HepG2 (cell line): Measurements from ENCODE around the gene TEAD3. TPM values are rescaled to one million over a fixed set of nuclear protein-coding genes. Genes with fewer than 3 reads are reported as not detected.
A peak's percentile ranks its signal among the peaks of the same experiment; 100 is the strongest.

ENCODE experiments used
- ATAC-seq: fragments of 200-7000 bp; cut with Tn5 transposase; 3 replicates; pipeline ENCODE4 v1.9.1; 2020; ENCODE audit warnings: mild to moderate bottlenecking, moderate library complexity
- BruUV-seq: library from RNA; stranded (reverse); fragments of 400-500 nt; replicated peaks from 2 replicates; lab custom pipeline; 2021; lab: Mats Ljungman, UMichigan
- CTCF ChIA-PET: fragments of 300-600 bp; formaldehyde crosslinking; extraction: SDS; loops from one replicate; lab custom pipeline; 2021; ENCODE audit warnings: low total read pairs, inconsistent platforms, low intra/inter-chr PET ratio; lab: Yijun Ruan, JAX
- POLR2A ChIA-PET: fragments of 350-600 bp; sonication (Branson Sonifier 250); formaldehyde crosslinking; loops from one replicate; lab custom pipeline; 2020; ENCODE audit warnings: antibody characterized with exemption, inconsistent platforms; lab: Yijun Ruan, JAX
- DNase-seq: peaks from one replicate; pipeline ENCODE4 v3.0.0-alpha.2; 2015; ENCODE audit warnings: low spot score
- FAIRE-seq: peaks from 3 replicates; lab custom pipeline; 2011; peaks lifted over from hg19 to GRCh38; lab: Jason Lieb, UNC
- H2AFZ ChIP-seq: one replicate; pipeline ENCODE4 v1.6.1; 2011; ENCODE audit warnings: low read length, inconsistent platforms
- H3K27ac ChIP-seq: fragments of 300-600 bp; 3 replicates; pipeline ENCODE4 v1.8.0; 2011; ENCODE audit warnings: mixed run types, mild to moderate bottlenecking, mixed read lengths, low read length, inconsistent platforms; ENCODE audit not compliant: insufficient read depth; ENCODE audit errors: extremely low read length
- H3K27me3 ChIP-seq, 2 experiments: fragments of 200-600 bp in 1 of 2; 2 replicates in 1 of 2; 3 replicates in 1 of 2; pipeline versions ENCODE4 v1.6.0 to v1.8.0; 2011; ENCODE audit warnings: low read length in 2 of 2, mild to moderate bottlenecking in 2 of 2, moderate library complexity in 2 of 2, inconsistent platforms in 1 of 2; ENCODE audit not compliant: insufficient read depth in 2 of 2, control insufficient read depth in 1 of 2
- H3K36me3 ChIP-seq, 2 experiments: fragments of 200-600 bp in 1 of 2; replicated peaks in 1 of 2; 2 replicates in 1 of 2; 3 replicates in 1 of 2; pipeline versions ENCODE4 v1.5.1 to v1.8.0; 2011; ENCODE audit warnings: low read length in 2 of 2, inconsistent platforms in 1 of 2; ENCODE audit not compliant: insufficient read depth in 2 of 2, control insufficient read depth in 1 of 2
- H3K4me1 ChIP-seq: 2 replicates; pipeline ENCODE4 v1.5.1; 2012; ENCODE audit warnings: low read length, inconsistent platforms; ENCODE audit not compliant: insufficient read depth
- H3K4me2 ChIP-seq: 2 replicates; pipeline ENCODE4 v1.6.0; 2011; ENCODE audit warnings: low read depth, low read length, inconsistent platforms
- H3K4me3 ChIP-seq, 3 experiments: fragments of 200-600 bp in 1 of 3; sonication (generic), shearing (Covaris generic) in 1 of 3; replicated peaks in 1 of 3; 2 replicates each; pipeline ENCODE4 v1.5.1; 2011 to 2016; ENCODE audit warnings: low read length in 3 of 3, inconsistent platforms in 2 of 3, low read depth in 2 of 3, mild to moderate bottlenecking in 2 of 3, control low read depth in 1 of 3, mixed read lengths in 1 of 3; ENCODE audit not compliant: insufficient read depth in 1 of 3
- H3K79me2 ChIP-seq: one replicate; pipeline ENCODE4 v1.6.1; 2011; ENCODE audit warnings: low read length, inconsistent platforms; ENCODE audit not compliant: insufficient read depth
- H3K9ac ChIP-seq: 2 replicates; pipeline ENCODE4 v1.6.0; 2011; ENCODE audit warnings: mild to moderate bottlenecking, low read depth, low read length, inconsistent platforms; ENCODE audit not compliant: insufficient read depth
- H3K9me3 ChIP-seq: 2 replicates; pipeline ENCODE4 v1.5.1; 2012; ENCODE audit warnings: mild to moderate bottlenecking, low read length
- H4K20me1 ChIP-seq: 2 replicates; pipeline ENCODE4 v1.6.0; 2011; ENCODE audit warnings: inconsistent platforms, mild to moderate bottlenecking, low read length, moderate library complexity; ENCODE audit not compliant: insufficient read depth
- AGO2 ChIP-seq: fragments of 200-400 bp; formaldehyde crosslinking; optimal IDR thresholded peaks from 2 replicates; pipeline ENCODE3; 2017; ENCODE audit warnings: mild to moderate bottlenecking, low read depth, low read length, moderate library complexity
- ISX ChIP-seq: sonication (generic); formaldehyde crosslinking; conservative IDR thresholded peaks from 2 replicates; pipeline ENCODE4 v1.5.0; 2020; ENCODE audit warnings: missing genetic modification reagents
- JDP2 ChIP-seq: sonication (generic); formaldehyde crosslinking; IDR thresholded peaks from 2 replicates; pipeline ENCODE4 v1.8.1; 2022; ENCODE audit warnings: missing genetic modification reagents, borderline replicate concordance
- NKX3-1 ChIP-seq: sonication (generic); formaldehyde crosslinking; IDR thresholded peaks from 2 replicates; pipeline ENCODE4 v1.5.0; 2020; ENCODE audit warnings: missing genetic modification reagents
- RARG ChIP-seq: sonication (generic); formaldehyde crosslinking; IDR thresholded peaks from 2 replicates; pipeline ENCODE4 v1.4.0; 2020; ENCODE audit warnings: low read depth, mild to moderate bottlenecking, missing genetic modification reagents
- TEAD2 ChIP-seq: sonication (generic); formaldehyde crosslinking; IDR thresholded peaks from 2 replicates; pipeline ENCODE4 v1.9.0; 2021; ENCODE audit warnings: missing genetic modification reagents
- ZFP36 ChIP-seq: fragments of 150-350 bp; IDR thresholded peaks from 2 replicates; pipeline ENCODE4 v1.6.1; 2018; ENCODE audit warnings: borderline replicate concordance, low read length, low read depth; ENCODE audit not compliant: partially characterized antibody
- ZNF749 ChIP-seq: sonication (generic); formaldehyde crosslinking; IDR thresholded peaks from 2 replicates; pipeline ENCODE4 v1.8.0; 2022; ENCODE audit warnings: mild to moderate bottlenecking, missing genetic modification reagents, moderate library complexity, borderline replicate concordance
- WGBS: methylation state at CpG from one replicate; pipeline ENCODE4 v1.1.6; 2017; ENCODE audit warnings: low lambda C conversion rate; 5-methylcytosine and 5-hydroxymethylcytosine counted together
- in situ Hi-C: cut with HindIII; loops from 2 replicates; pipeline ENCODE4 v1.10.0; 2017; ENCODE audit warnings: low pct_unique_long_range_greater_than_20kb; ENCODE audit not compliant: extremely low pct_ligation_motif_present
- intact Hi-C: fragments of 100-400 bp; cut with micrococcal nuclease; formaldehyde crosslinking; loops from one replicate; pipeline ENCODE4 v1.10.0; 2022; ENCODE audit not compliant: unreplicated experiment
- polyA plus RNA-seq, 8 experiments: library from polyadenylated mRNA; depleted of rRNA in 3 of 8; stranded (reverse) in 7 of 8; unstranded in 1 of 8; fragments of >200 nt; fragmentation: Illumina TruSeq in 4 of 8; extraction: Trizol in 4 of 8; gene quantifications; 2 replicates each; pipeline versions ENCODE4 v1.2.1 to v1.2.3, GENCODE V29; 2011 to 2016; ENCODE audit warnings: low read depth in 4 of 8, missing spikeins in 1 of 8, mixed read lengths in 1 of 8; ENCODE audit not compliant: insufficient read depth in 1 of 8
- total RNA-seq, 5 experiments: library from RNA; depleted of rRNA; stranded (reverse); fragments of >200 nt; fragmentation: Illumina TruSeq; extraction: Trizol; gene quantifications; 2 replicates each; pipeline ENCODE4 v1.2.3, GENCODE V29; 2016; ENCODE audit warnings: low read depth in 1 of 5
- TF ChIP-seq, protein P1 (sequence below): sonication (generic); formaldehyde crosslinking; IDR thresholded peaks from 2 replicates; pipeline ENCODE4 v1.5.0; 2020; ENCODE audit warnings: mild to moderate bottlenecking, missing genetic modification reagents, borderline replicate concordance

TEAD3 gene
- total and polyA plus RNA-seq, 2 of the 13 experiments (the other 11 are each of a cell fraction or from before 2014, with no cell fraction given): 15.1 to 16.5 TPM

DNA sequence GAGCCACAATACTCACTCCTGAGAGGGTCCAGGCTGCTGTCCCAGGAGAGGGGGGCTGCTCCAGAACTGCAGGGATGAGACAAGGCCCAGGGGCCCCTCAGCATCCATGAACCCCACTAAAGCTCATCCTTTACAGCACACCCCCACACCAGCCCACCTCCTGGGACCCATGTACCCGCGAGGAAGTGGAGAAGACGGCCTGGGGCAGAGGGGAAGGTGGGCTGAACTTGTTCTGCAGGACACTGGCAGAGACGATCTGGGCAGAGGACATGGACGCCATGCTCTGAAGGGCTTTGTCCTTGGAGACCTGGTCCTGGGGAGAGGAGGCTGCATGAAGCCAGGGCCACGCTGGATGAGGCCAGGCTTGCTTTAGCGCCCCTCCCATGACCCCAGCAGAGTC is 18.6 kb downstream of the TEAD3 start:
- peaks cover 14% of the 10 kb centered on the region for H3K4me1 ChIP-seq
- H2AFZ ChIP-seq: no peak overlapping the region
- ATAC-seq (no peak), FAIRE-seq (no peak), DNase-seq (no peak)
- H3K4me2 ChIP-seq: no peak overlapping the region
- H3K9ac ChIP-seq: no peak overlapping the region
- no peak overlapping the region for H3K4me3 ChIP-seq
- TF ChIP-seq AGO2: peak; percentile 40
- no peak for TF ChIP-seq RARG (CRISPR knock-in tag)
- H4K20me1 ChIP-seq: peaks cover 6% of the 10 kb centered on the region
- H3K79me2 ChIP-seq: no peaks in the 10 kb centered on the region
- no TSS peak for BruUV-seq
- H3K36me3 ChIP-seq: peaks cover 6 to 41% of the 10 kb centered on the region in 2 experiments; a peak in 4 of 5 replicates
- 90% methylated on average over 5 of the region's 7 CpGs for WGBS
- CTCF ChIA-PET: no interaction called here
- no peaks in the 10 kb centered on the region for H3K9me3 ChIP-seq
- H3K27me3 ChIP-seq: no peaks in the 10 kb centered on the region
- POLR2A ChIA-PET: interaction anchor here (1.5 to 9.7 kb wide), 2 partner anchors 10 to 19 kb away, joined by 6 to 88 read pairs; partner anchors contain the start of genes RPL10A and TEAD3
- in situ Hi-C loops (no loop called here), intact Hi-C loops (no loop called here)
- H3K27ac ChIP-seq: no peak overlapping the region

DNA sequence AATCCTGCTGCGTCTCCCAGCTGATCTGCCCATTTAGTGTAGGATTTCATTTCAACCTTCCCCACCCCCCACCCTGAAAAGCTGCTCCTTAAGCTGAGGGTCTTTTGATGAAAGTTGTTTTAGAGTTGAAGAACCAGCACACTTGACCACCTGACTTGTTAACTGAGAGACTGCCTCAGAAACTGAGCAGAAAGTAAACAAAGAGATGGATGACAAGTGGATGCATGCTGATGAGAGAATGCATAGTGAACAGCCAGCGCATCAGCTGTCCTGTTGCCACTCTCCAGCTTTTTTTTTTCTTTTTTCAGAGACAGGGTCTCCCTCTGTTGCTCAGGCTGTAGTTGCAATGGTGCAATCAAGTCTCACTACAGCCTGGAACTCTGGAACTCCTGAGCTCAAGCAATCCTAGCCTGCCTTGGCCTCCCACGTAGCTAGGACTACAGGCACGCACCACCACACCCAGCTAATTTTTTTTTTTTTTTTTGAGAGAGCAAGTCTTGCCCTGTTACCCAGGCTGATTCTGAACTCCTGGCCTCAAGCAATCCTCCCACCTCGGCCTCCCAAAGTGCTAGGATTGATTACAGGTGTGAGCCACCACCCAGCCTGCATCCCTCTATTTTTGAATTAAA is 19.2 kb downstream of the TEAD3 start:
- H3K36me3 ChIP-seq: peaks cover 5 to 35% of the 10 kb centered on the region in 2 experiments; a peak in 4 of 5 replicates
- no TSS peak for BruUV-seq
- no peak overlapping the region for H3K4me3 ChIP-seq
- DNase-seq (no peak), ATAC-seq (no peak), FAIRE-seq (peak; percentile 60)
- WGBS: 96% methylated on average over 5 of the region's 5 CpGs
- H3K4me2 ChIP-seq: no peak overlapping the region
- ChIA-PET POLR2A (interaction anchor here (0.7 to 9.7 kb wide), 4 partner anchors 9 to 125 kb away, joined by 3 to 88 read pairs (median 4); partner anchors contain the start of genes RPL10A and TEAD3), CTCF (no interaction called here)
- intact Hi-C loops: no loop called here
- H3K9ac ChIP-seq: no peak overlapping the region
- in situ Hi-C loops: no loop called here
- no peak overlapping the region for H2AFZ ChIP-seq
- H3K79me2 ChIP-seq: no peaks in the 10 kb centered on the region
- peaks cover 20% of the 10 kb centered on the region for H3K4me1 ChIP-seq
- peaks cover 10% of the 10 kb centered on the region for H4K20me1 ChIP-seq
- H3K9me3 ChIP-seq: no peaks in the 10 kb centered on the region
- H3K27ac ChIP-seq: no peak overlapping the region
- no peaks in the 10 kb centered on the region for H3K27me3 ChIP-seq
- TF ChIP-seq NKX3-1 (CRISPR knock-in tag): no peak
- TF ChIP-seq ZFP36: no peak
- no peak for TF ChIP-seq JDP2 (CRISPR knock-in tag)
- no peak for TF ChIP-seq ZNF749 (CRISPR knock-in tag)
- TF ChIP-seq TEAD2 (CRISPR knock-in tag): no peak
- no peak for TF ChIP-seq ISX (CRISPR knock-in tag)
- TF ChIP-seq, protein P1, sequence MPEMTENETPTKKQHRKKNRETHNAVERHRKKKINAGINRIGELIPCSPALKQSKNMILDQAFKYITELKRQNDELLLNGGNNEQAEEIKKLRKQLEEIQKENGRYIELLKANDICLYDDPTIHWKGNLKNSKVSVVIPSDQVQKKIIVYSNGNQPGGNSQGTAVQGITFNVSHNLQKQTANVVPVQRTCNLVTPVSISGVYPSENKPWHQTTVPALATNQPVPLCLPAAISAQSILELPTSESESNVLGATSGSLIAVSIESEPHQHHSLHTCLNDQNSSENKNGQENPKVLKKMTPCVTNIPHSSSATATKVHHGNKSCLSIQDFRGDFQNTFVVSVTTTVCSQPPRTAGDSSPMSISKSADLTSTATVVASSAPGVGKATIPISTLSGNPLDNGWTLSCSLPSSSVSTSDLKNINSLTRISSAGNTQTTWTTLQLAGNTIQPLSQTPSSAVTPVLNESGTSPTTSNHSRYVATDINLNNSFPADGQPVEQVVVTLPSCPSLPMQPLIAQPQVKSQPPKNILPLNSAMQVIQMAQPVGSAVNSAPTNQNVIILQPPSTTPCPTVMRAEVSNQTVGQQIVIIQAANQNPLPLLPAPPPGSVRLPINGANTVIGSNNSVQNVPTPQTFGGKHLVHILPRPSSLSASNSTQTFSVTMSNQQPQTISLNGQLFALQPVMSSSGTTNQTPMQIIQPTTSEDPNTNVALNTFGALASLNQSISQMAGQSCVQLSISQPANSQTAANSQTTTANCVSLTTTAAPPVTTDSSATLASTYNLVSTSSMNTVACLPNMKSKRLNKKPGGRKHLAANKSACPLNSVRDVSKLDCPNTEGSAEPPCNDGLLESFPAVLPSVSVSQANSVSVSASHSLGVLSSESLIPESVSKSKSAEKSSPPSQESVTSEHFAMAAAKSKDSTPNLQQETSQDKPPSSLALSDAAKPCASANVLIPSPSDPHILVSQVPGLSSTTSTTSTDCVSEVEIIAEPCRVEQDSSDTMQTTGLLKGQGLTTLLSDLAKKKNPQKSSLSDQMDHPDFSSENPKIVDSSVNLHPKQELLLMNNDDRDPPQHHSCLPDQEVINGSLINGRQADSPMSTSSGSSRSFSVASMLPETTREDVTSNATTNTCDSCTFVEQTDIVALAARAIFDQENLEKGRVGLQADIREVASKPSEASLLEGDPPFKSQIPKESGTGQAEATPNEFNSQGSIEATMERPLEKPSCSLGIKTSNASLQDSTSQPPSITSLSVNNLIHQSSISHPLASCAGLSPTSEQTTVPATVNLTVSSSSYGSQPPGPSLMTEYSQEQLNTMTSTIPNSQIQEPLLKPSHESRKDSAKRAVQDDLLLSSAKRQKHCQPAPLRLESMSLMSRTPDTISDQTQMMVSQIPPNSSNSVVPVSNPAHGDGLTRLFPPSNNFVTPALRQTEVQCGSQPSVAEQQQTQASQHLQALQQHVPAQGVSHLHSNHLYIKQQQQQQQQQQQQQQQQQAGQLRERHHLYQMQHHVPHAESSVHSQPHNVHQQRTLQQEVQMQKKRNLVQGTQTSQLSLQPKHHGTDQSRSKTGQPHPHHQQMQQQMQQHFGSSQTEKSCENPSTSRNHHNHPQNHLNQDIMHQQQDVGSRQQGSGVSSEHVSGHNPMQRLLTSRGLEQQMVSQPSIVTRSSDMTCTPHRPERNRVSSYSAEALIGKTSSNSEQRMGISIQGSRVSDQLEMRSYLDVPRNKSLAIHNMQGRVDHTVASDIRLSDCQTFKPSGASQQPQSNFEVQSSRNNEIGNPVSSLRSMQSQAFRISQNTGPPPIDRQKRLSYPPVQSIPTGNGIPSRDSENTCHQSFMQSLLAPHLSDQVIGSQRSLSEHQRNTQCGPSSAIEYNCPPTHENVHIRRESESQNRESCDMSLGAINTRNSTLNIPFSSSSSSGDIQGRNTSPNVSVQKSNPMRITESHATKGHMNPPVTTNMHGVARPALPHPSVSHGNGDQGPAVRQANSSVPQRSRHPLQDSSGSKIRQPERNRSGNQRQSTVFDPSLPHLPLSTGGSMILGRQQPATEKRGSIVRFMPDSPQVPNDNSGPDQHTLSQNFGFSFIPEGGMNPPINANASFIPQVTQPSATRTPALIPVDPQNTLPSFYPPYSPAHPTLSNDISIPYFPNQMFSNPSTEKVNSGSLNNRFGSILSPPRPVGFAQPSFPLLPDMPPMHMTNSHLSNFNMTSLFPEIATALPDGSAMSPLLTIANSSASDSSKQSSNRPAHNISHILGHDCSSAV: no peak
